NT2/D1 (cell line): ENCODE measurements around the gene CHMP4A.

Experiments
- SUZ12 ChIP-seq: IDR thresholded peaks from 2 replicates; pipeline ENCODE4 v1.6.1; 2011; ENCODE audit not compliant: insufficient read length, insufficient read depth; ENCODE audit errors: extremely low read depth
- YY1 ChIP-seq: IDR thresholded peaks from 2 replicates; pipeline ENCODE4 v1.6.1; 2011; ENCODE audit not compliant: insufficient read length, insufficient read depth

DNA sequence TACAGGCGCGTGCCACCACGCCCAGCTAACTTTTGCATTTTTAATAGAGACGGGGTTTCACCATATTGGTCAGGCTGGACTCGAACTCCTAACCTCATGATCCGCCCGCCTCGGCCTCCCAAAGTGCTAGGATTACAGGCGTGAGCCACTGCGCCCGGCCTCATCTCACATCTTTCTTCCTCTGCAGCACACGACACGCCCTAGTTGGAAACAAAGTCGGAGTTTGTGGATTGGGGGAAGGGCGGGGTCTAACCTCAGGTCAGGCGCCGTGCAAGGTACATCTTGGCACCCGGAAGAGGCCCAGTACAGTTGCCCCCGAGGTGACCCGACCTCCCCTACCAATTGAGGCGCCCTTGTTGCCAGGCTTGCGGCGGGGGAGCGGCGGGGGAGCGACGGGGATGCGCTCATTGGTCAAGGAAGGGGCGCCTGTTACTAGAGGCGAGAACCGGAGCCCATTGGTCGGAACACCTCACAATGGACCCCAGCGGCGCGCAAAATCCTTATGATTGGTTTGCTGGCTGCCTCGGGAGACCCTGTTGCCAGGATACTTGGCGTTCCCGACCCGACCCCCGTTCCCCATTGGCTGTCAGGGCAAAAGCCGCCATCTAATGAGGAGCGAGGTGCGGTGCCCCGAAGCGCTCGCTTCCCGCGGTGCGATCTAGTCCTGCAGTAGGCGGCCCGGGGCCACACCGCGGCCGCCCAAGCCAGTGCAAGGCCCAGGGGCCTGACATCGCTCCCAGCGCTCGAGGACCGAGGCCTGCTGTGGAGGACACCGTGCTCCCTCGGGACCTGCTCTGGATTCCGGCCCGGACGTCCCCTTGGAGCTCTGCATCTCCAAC is 41.6 kb downstream of the CHMP4A start, which contains the start of gene REC8:
- TF ChIP-seq SUZ12 (no peak), YY1 (no peak)
